Measurements from ENCODE around the gene LCN2.

GRCh38 chr9:128101690-128102089, 47.6 kb upstream of the LCN2 start:
- TF ChIP-seq, protein P1, sequence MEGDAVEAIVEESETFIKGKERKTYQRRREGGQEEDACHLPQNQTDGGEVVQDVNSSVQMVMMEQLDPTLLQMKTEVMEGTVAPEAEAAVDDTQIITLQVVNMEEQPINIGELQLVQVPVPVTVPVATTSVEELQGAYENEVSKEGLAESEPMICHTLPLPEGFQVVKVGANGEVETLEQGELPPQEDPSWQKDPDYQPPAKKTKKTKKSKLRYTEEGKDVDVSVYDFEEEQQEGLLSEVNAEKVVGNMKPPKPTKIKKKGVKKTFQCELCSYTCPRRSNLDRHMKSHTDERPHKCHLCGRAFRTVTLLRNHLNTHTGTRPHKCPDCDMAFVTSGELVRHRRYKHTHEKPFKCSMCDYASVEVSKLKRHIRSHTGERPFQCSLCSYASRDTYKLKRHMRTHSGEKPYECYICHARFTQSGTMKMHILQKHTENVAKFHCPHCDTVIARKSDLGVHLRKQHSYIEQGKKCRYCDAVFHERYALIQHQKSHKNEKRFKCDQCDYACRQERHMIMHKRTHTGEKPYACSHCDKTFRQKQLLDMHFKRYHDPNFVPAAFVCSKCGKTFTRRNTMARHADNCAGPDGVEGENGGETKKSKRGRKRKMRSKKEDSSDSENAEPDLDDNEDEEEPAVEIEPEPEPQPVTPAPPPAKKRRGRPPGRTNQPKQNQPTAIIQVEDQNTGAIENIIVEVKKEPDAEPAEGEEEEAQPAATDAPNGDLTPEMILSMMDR (IDR thresholded peaks at IDR 0.05) = no peak
- TF ChIP-seq EP300 (IDR thresholded peaks at IDR 0.05) (no peak), POLR2A (IDR thresholded peaks at IDR 0.05) (no peak)
